Heart left ventricle (tissue), 16 donors: ENCODE data around the gene GMPPA. TPM values are rescaled to one million over a fixed set of nuclear protein-coding genes. Genes with fewer than 3 reads are reported as not detected.

Experiments
- ATAC-seq, 4 donors: fragments of 200-7000 bp; cut with Tn5 transposase; one replicate each; pipeline ENCODE4 v1.9.1; 2020 to 2022; ENCODE audit warnings: moderate library complexity in 4 of 4, mild to moderate bottlenecking in 3 of 4, moderate number of reproducible peaks in 1 of 4
- DNase-seq, 5 donors: peaks; one replicate each; pipeline ENCODE4 v3.0.0-alpha.2; 2020
- H3K27ac ChIP-seq, 12 donors: fragments of 200-600 bp; sonication (generic) in 4 of 12; one replicate each; pipeline versions ENCODE4 v1.5.0 to v1.8.0; 2016 to 2022; ENCODE audit warnings: mild to moderate bottlenecking in 2 of 12
- H3K27me3 ChIP-seq, 9 donors: fragments of 200-600 bp; sonication (generic) in 2 of 9; one replicate each; pipeline versions ENCODE4 v1.5.1 to v1.8.0; 2016 to 2022; ENCODE audit warnings: mild to moderate bottlenecking in 3 of 9
- H3K36me3 ChIP-seq, 9 donors: fragments of 200-600 bp; sonication (generic) in 2 of 9; one replicate each; pipeline versions ENCODE4 v1.5.0 to v1.8.0; 2018 to 2022; ENCODE audit warnings: mild to moderate bottlenecking in 2 of 9
- H3K4me1 ChIP-seq, 12 donors: fragments of 200-600 bp; sonication (generic) in 4 of 12; one replicate each; pipeline versions ENCODE4 v1.5.0 to v1.8.0; 2016 to 2022; ENCODE audit warnings: mild to moderate bottlenecking in 3 of 12
- H3K4me3 ChIP-seq, 12 donors: fragments of 200-600 bp; sonication (generic) in 4 of 12; one replicate each; pipeline versions ENCODE4 v1.5.0 to v1.8.0; 2017 to 2022; ENCODE audit warnings: mild to moderate bottlenecking in 9 of 12, moderate library complexity in 4 of 12
- H3K9me3 ChIP-seq, 12 donors: fragments of 200-600 bp; sonication (generic) in 4 of 12; one replicate each; pipeline versions ENCODE4 v1.5.0 to v1.8.0; 2016 to 2022; ENCODE audit warnings: mild to moderate bottlenecking in 1 of 12
- POLR2A ChIP-seq, 2 donors: fragments of 450-650 bp; IDR thresholded peaks; one replicate each; pipeline ENCODE4 v1.6.1; 2017; ENCODE audit warnings: antibody characterized with exemption in 2 of 2, mild to moderate bottlenecking in 2 of 2, moderate library complexity in 2 of 2
- WGBS, 4 donors: extraction: QIAGEN DNeasy Blood & Tissue Kit in 2 of 4; methylation state at CpG; one replicate each; pipeline versions ENCODE4 v1.1.5 to v1.1.7; 2013 to 2018; 5-methylcytosine and 5-hydroxymethylcytosine counted together
- intact Hi-C, 10 donors: fragments of 100-400 bp; cut with DNase I; formaldehyde crosslinking; loops; one replicate each; pipeline versions ENCODE4 v1.11.1 to v1.14.2; 2022
- polyA plus RNA-seq, 2 donors: library from polyadenylated mRNA; stranded (reverse); fragments of 200-250 nt; gene quantifications; one replicate each; pipeline ENCODE4 v1.2.3, GENCODE V29; 2013
- total RNA-seq, 9 donors: library from RNA; depleted of rRNA in 2 of 9; stranded (reverse); fragments of >200 nt in 2 of 9; fragmentation: NEBNext Ultra II Directional in 3 of 9; extraction: Animal tissue kit (Norgen Biotek cat#: 25700) in 3 of 9; gene quantifications; one replicate each; pipeline versions ENCODE4 v1.1.0 to v1.2.4, GENCODE V29; 2016 to 2023
- TF ChIP-seq, protein P1 (sequence below), 12 donors: fragments of 200-600 bp; sonication (generic) in 4 of 12; IDR thresholded peaks; one replicate each; pipeline versions ENCODE4 v1.5.0 to v1.8.0; 2018 to 2022; ENCODE audit warnings: antibody characterized with exemption in 12 of 12, mild to moderate bottlenecking in 5 of 12
- donor health status: ischemic (EF 13 %, LVEDD 7.1; RV severe dilation, severe dysfunction).
- donor health status: healthy with polysubstance abuse.
- donor health status: DM: no; HTN: yes; CAD: no.
- donor health status: DM: no; HTN: no; CAD: no.
- donor health status: ischemic (EF 25% LVEDD 6.9; RV normal size, moderate dysfunction).
- donor health status: ischemic (EF 25% LVEDD 5.7; RV mildly dilated, moderate dysfunction).
- donor health status: healthy.
- donor health status: DM: yes; HTN: yes; CAD: no.
- donor health status: ischemic (EF 35%, LVEDD 5.7; RV mildly dilated, moderate dysfunction).
- donor health status: nonischemic (EF 11% LVEDD 7.7; RV severe dilation, severe dysfunction).
- donor health status: DM: yes; HTN: yes; CAD: no.
- donor health status: PGD.
- donor health status: ischemic (EF 29% LVEDD 5.4; RV normal size, mild dysfunction).
- donor health status: nonischemic (EF 23%, LVEDD 6.1; RV moderate dilation, normal function).

GMPPA gene
- total and polyA plus RNA-seq, 11 donors: 15.8 to 35.5 (median 20.1) TPM

- 75 to 86% (median 79%) methylated on average over 16 to 20 of the region's 20 CpGs for WGBS, 4 donors
- no peak for ATAC-seq
- Histone ChIP-seq H3K27ac (no peak overlapping the region), H3K36me3 (no peaks in the 10 kb centered on the region), H3K4me1 (peaks cover 0 to 13% (median 8%) of the 10 kb centered on the region in 12 donors), H3K9me3 (no peaks in the 10 kb centered on the region), H3K27me3 (peaks cover 0 to 34% (median 3%) of the 10 kb centered on the region in 9 donors), H3K4me3 (no peak overlapping the region)
- no peak for DNase-seq
- TF ChIP-seq POLR2A (IDR thresholded peaks at IDR 0.05): no peak
- intact Hi-C loops: loop anchor here in 9 of 10 donors (2.0 to 5.0 kb wide), 6 partner anchors 35 to 131 kb away; partner anchors contain the start of gene GMPPA (in 1 of the 9)
Observed at GRCh38 chr2:219531639-219532377, 33.1 kb downstream of the GMPPA start.

DNA sequence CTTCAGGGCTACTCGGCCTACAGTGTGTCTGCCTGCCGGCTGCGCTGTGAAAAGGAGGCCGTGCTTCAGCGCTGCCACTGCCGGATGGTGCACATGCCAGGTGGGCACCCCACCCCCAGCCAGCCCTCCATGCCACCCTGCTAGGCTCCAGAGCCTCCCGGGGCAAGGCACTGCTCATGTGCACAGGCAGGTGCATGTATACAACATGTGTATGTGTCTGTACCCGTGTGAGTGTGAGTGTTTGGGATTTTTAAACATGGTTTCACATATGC lies 33.6 kb downstream of the GMPPA start:
- Histone ChIP-seq H3K9me3 (no peaks in the 10 kb centered on the region), H3K4me1 (peaks cover 0 to 10% (median 5%) of the 10 kb centered on the region in 12 donors), H3K36me3 (no peaks in the 10 kb centered on the region), H3K27ac (no peak overlapping the region), H3K4me3 (no peak overlapping the region), H3K27me3 (peaks cover 0 to 28% (median 7%) of the 10 kb centered on the region in 9 donors)
- 86 to 95% (median 89%) methylated on average over 6 to 8 of the region's 8 CpGs for WGBS, 4 donors
- intact Hi-C loops: loop anchor here in 4 of 10 donors (2.0 to 5.0 kb wide), 4 partner anchors 35 to 132 kb away; partner anchors contain the start of gene GMPPA (in 1 of the 4)
- DNase-seq: no peak
- ATAC-seq: no peak
- TF ChIP-seq, protein P1, sequence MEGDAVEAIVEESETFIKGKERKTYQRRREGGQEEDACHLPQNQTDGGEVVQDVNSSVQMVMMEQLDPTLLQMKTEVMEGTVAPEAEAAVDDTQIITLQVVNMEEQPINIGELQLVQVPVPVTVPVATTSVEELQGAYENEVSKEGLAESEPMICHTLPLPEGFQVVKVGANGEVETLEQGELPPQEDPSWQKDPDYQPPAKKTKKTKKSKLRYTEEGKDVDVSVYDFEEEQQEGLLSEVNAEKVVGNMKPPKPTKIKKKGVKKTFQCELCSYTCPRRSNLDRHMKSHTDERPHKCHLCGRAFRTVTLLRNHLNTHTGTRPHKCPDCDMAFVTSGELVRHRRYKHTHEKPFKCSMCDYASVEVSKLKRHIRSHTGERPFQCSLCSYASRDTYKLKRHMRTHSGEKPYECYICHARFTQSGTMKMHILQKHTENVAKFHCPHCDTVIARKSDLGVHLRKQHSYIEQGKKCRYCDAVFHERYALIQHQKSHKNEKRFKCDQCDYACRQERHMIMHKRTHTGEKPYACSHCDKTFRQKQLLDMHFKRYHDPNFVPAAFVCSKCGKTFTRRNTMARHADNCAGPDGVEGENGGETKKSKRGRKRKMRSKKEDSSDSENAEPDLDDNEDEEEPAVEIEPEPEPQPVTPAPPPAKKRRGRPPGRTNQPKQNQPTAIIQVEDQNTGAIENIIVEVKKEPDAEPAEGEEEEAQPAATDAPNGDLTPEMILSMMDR (IDR thresholded peaks at IDR 0.05): no peak
- TF ChIP-seq POLR2A (IDR thresholded peaks at IDR 0.05): no peak

GRCh38 chr2:219533930-219534661 lies 35.4 kb downstream of the GMPPA start:
- H3K4me1 ChIP-seq: peaks cover 0 to 23% (median 8%) of the 10 kb centered on the region in 12 donors
- H3K27me3 ChIP-seq: peaks cover 0 to 21% (median 6%) of the 10 kb centered on the region in 9 donors
- peaks cover 0 to 5% (median 2%) of the 10 kb centered on the region in 9 donors for H3K36me3 ChIP-seq
- no peak for ATAC-seq
- intact Hi-C loops: loop anchor here in 4 of 10 donors (2.0 to 5.0 kb wide), 4 partner anchors 37 to 133 kb away; partner anchors contain the start of gene GMPPA (in 1 of the 4)
- no peak for DNase-seq
- H3K4me3 ChIP-seq: no peak overlapping the region
- H3K27ac ChIP-seq: no peak overlapping the region
- TF ChIP-seq, protein P1 (IDR thresholded peaks at IDR 0.05): no peak
- no peak for TF ChIP-seq POLR2A (IDR thresholded peaks at IDR 0.05)
- no peaks in the 10 kb centered on the region for H3K9me3 ChIP-seq
- WGBS, 4 donors: 77 to 89% (median 82%) methylated on average over 6 of the region's 6 CpGs

DNA sequence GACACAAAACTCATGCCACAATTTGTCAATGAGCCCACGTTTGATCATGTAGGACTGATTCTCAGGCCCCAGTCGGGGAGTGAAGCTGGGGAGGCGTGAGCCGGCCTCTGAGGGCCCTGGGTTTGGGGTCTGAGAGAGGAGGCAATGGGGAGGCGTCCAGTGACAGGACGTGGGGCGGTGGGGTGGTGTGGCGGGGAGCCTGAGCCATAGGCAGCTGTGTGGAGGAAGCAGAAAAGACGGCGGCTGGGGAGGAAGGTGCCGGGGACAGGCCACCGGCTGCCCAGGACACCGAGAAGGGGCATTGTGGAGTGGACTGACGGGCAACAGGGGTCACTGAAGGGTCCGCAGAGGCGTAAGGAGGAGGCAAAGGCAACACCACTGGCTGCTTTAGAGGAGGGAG lies 37.7 kb downstream of the GMPPA start:
- Histone ChIP-seq H3K27ac (no peak overlapping the region), H3K9me3 (no peaks in the 10 kb centered on the region), H3K27me3 (peaks cover 0 to 12% (median 0%) of the 10 kb centered on the region in 9 donors), H3K4me1 (peaks cover 0 to 21% (median 7%) of the 10 kb centered on the region in 12 donors), H3K36me3 (peaks cover 0 to 28% (median 24%) of the 10 kb centered on the region in 9 donors), H3K4me3 (no peak overlapping the region)
- no peak for TF ChIP-seq POLR2A (IDR thresholded peaks at IDR 0.05)
- TF ChIP-seq, protein P1 (IDR thresholded peaks at IDR 0.05): no peak
- intact Hi-C loops: loop anchor here in 1 of 10 donors (5.0 kb wide), 1 partner anchor 151 kb away; no protein-coding TSS in a partner anchor
- ATAC-seq (no peak), DNase-seq (no peak)
- 80 to 86% (median 81%) methylated on average over 16 of the region's 16 CpGs for WGBS, 4 donors
